A673 (cell line): ENCODE results near the gene PGGHG.

Experiments used
- CTCF ChIP-seq: fragments of 300-800, 200-600 bp; sonication (generic); conservative IDR thresholded peaks from 2 replicates; pipeline ENCODE4 v1.5.1; 2017; ENCODE audit warnings: low read depth, mild to moderate bottlenecking, antibody characterized with exemption, low read length, moderate library complexity, mixed read lengths
- EZH2 ChIP-seq: fragments of 200-600 bp; sonication (generic); IDR thresholded peaks from 2 replicates; pipeline ENCODE4 v1.6.1; 2017; ENCODE audit warnings: borderline replicate concordance, low read depth, mild to moderate bottlenecking, mixed read lengths, antibody characterized with exemption, low read length; ENCODE audit not compliant: poor library complexity, severe bottlenecking

GRCh38 chr11:271319-271715 lies 17.6 kb upstream of the PGGHG start:
- TF ChIP-seq CTCF (no peak), EZH2 (no peak)
